ENCODE data around the gene ORC3.

Gene ORC3

DNA sequence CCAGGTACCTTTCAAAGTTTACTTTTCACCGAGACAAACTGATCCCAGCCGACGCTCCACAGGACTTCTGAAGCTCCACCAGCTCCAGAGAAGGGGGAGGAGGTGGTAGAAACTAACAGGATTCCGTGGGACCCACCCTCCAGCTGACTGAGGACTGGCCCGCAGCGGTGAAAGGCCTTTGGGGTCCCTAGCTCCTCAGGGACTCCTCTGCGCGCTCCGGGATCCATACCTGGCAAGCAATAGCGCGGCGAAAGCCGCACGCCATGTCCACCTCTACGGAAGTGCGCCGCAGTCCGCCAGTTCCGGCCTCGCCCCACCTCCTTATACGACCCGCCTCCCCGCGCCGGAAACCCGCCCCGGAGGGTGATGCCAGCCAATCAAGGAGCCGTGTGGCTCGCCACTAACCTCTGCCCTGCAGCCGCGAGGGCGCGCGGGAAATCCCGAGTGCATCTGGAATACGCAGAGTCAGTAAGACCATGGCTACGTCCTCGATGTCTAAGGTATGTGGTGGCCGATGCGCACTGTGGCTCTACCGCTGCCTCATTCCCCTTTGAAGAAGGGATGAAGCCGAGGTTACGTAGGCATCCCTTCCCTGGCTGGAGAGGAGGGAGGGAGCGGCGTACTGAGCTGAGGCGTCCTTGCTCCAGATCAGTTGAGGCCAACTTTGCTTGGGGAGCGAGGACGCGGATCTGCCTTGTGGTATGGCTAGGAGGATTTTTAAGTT is at the start of gene ORC3, which contains the start of gene RARS2:
TSS of gene ORC3 (plus strand) at position 443 of the 724 bp plus-strand sequence. CDS start at position 477, 34 bp downstream.
TSS of gene RARS2 (minus strand) at position 295 of the 724 bp plus-strand sequence. CDS start at position 265, 30 bp downstream.
- peak; percentile 96 to 97 for DNase-seq
- no peak for TF ChIP-seq GATA1 (IDR thresholded peaks at IDR 0.05; ENCODE audit: low read depth, low read length)
- peak; percentile 95 for TF ChIP-seq POLR2A (IDR thresholded peaks at IDR 0.05; ENCODE audit: low read length)

DNA sequence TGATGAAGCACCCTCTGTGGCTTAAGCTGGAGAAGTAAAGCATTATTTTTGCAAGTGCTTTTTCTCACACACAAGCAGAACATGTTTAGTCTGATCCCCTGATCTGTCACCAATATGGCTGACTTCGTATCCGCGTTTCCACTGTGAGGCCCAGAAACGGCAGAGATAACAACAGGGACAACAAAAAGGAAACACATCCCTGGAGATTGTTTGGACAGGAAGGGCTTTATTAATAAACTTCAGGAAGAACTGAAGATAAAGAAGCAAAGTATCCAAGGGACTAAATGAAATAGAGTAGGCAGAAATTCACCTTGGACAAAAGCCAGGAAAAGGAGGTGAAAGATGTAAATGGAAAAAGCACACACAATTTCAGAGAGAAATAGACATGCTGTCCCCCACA is 49.4 kb upstream of the ORC3 start:
- TF ChIP-seq POLR2A (IDR thresholded peaks at IDR 0.05; ENCODE audit: low read length) (no peak), GATA1 (IDR thresholded peaks at IDR 0.05; ENCODE audit: low read depth, low read length) (no peak)
- DNase-seq = no peak

DNA sequence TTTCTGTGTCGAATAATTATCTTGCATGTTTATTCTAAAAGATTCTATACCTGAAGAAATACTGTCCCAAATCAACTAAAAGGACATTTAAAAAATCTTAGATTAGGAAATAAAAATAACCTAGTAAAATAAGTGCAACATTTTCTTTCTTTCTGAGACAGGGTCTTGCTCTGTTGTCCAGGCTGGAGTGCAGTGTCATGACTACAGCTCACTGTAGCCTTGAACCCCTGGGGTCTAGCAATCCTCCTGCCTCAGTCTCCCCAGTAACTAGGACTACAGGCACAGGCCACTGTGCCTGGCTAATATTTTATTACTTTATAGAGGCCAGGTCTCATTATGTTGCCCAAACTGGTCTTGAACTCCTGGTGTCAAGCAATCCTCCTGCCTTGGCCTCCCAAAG is 48.9 kb upstream of the ORC3 start:
- no peak for DNase-seq
- no peak for TF ChIP-seq GATA1 (IDR thresholded peaks at IDR 0.05; ENCODE audit: low read depth, low read length)
- no peak for TF ChIP-seq POLR2A (IDR thresholded peaks at IDR 0.05; ENCODE audit: low read length)

DNA sequence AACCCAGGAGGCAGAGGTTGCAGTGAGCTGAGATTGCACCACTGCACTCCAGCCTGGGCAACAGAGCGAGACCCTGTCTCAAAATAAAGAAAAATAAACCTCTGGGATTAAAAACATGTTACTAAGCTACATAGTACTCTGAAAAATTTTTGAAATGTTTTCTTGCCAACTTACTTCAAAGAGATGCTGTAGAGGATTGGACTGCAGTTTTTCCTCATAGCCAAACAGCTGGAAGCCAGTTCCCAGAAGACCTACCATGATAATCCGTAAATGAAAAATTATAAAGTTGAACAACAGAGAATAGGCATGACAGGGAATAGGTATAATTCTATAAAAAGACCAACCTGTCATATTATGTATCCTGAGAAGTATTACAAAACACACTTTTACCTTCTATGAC is 48.2 kb upstream of the ORC3 start:
- TF ChIP-seq GATA1 (IDR thresholded peaks at IDR 0.05; ENCODE audit: low read depth, low read length) (no peak), POLR2A (IDR thresholded peaks at IDR 0.05; ENCODE audit: low read length) (no peak)
- DNase-seq = no peak

DNA sequence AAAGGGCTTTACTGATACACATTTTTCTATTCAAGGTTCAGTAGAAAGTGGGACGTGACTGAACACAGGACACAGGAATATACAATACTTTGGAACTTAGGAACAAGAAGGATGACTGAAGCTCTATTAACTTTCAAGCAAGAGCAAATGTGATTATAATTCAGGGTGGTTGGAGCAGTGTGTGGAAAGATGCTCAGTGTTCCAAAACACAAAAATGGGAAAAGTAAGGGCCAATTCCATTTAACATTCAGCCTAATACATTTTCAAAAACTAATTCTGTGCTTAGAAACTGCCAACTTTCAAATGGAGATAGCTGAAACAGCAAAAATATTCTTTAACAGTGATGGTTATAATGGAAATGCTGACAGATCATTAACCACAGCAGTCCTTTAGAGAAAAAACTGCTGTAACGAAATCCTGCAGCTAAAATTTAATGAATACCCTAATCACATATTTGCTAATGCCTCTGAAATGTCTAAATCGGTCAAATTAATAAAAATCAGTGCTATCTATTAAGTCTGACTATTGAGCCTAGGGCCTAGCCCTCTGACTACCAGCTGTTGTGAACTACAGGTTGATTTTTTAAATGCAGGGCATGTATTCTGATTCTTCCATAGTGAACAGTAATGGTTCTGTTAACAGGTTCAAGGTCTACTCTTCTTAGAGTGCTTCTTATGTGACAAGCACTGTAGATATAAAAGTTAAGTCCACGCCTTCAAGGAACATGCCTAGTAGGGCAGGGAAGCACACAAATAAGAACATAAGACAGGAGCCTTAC is 46.0 kb upstream of the ORC3 start:
- DNase-seq = no peak
- TF ChIP-seq POLR2A (IDR thresholded peaks at IDR 0.05; ENCODE audit: low read length) (no peak), GATA1 (IDR thresholded peaks at IDR 0.05; ENCODE audit: low read depth, low read length) (no peak)

DNA sequence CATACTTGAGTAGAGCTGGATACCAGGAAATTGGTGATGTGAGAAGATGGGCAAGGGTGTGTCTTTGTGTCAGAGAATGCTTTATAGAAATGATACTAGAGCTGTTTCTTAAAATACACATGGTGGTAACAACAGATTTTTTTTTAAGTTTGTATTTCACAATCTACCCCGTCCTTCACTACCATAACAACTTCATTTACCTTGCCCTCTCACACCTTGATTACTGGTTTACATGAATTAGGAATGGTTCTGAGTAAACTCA is 45.5 kb upstream of the ORC3 start:
- no peak for DNase-seq
- no peak for TF ChIP-seq POLR2A (IDR thresholded peaks at IDR 0.05; ENCODE audit: low read length)
- TF ChIP-seq GATA1 (IDR thresholded peaks at IDR 0.05; ENCODE audit: low read depth, low read length) = no peak

DNA sequence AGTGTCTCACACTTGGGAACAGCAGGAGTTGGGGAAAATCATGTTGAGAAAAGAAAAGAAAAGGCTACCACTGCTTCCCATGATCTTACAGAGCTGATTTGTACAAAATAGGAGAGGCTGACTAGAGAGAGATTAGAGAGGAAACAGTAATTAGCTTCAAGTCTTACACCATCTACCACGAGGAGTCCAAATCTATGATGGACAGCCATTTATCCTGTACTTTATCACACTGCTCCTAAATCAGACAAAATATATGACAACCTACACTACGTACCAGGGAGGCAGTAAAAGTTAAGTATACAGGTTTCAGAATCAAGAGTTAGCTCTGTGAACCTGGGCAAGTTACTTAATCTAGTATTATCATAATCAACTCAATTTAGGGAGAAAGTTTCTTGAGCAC is 38.1 kb upstream of the ORC3 start:
- DNase-seq = no peak

DNA sequence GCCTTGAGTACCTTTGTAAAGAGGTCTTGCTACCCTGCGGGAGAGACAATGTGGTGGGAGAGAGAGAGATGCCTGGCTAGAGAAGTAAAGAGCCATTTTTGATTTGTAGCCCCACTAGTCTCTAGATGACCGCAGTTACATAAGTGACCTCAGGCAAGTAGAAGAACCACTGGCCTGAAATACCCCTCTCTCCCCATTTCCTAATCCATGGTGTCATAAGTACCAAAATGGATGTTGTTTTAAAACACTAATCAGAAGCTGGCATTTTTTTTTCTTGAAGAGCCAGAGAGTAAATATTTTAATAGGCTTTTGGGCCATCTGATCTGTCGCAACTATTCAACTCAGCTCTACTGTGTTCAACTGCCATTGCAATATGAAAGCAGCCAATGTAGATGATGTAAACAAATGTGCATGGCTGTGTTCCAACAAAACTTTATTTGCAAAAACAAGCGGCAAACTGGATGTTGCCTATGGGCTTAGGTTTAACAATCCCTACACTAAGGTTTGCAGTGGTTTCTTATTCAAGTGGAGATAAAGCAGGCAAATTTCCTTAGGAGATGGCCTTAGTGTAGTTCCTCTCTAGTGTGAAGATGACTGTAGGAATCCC is 36.7 kb upstream of the ORC3 start:
- DNase-seq = no peak
- TF ChIP-seq GATA1 (IDR thresholded peaks at IDR 0.05; ENCODE audit: low read depth, low read length) = no peak
- no peak for TF ChIP-seq POLR2A (IDR thresholded peaks at IDR 0.05; ENCODE audit: low read length)

More for the DNA sequence above, 38.1 kb upstream of the ORC3 start:
- TF ChIP-seq GATA1 (IDR thresholded peaks at IDR 0.05; ENCODE audit: low read depth, low read length) (no peak), POLR2A (IDR thresholded peaks at IDR 0.05; ENCODE audit: low read length) (no peak)

DNA sequence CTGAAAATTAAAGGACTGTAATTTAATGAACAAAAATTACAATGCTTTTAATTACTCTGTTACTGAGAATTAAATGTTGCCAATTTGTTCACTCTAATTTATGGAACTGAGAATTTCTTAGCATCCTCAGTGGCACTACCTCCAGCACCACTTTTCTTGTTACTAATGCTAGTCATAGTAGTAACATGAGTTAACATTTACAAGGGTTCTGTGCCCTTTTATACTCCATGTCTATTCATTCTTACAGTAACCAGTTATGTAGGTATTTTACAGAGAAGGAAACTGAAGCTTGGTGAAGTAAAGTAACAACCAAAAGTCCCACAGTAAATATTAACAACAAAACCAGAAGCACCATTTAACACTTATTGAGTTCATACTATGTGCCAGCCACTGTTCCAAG is 34.4 kb upstream of the ORC3 start:
- TF ChIP-seq GATA1 (IDR thresholded peaks at IDR 0.05; ENCODE audit: low read depth, low read length) (no peak), POLR2A (IDR thresholded peaks at IDR 0.05; ENCODE audit: low read length) (no peak)
- DNase-seq = no peak

DNA sequence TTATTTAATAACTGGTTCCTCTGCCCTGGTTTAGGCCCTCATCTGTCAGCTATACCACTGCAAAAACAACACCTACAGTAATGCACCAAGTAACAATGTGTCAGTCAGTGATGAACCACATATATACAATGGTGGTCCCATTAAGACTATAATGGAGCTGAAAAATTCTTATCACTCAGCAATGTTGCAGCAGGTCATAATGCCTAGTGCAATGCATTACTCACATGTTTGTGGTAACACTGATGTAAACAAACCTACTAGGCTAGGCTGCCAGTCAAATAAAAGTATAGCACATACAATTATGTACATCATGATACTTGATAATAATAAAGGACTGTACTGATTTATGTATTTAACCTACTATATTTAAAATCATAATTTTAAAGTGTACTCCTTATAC is 31.5 kb upstream of the ORC3 start:
- TF ChIP-seq POLR2A (IDR thresholded peaks at IDR 0.05; ENCODE audit: low read length) (no peak), GATA1 (IDR thresholded peaks at IDR 0.05; ENCODE audit: low read depth, low read length) (no peak)
- no peak for DNase-seq

DNA sequence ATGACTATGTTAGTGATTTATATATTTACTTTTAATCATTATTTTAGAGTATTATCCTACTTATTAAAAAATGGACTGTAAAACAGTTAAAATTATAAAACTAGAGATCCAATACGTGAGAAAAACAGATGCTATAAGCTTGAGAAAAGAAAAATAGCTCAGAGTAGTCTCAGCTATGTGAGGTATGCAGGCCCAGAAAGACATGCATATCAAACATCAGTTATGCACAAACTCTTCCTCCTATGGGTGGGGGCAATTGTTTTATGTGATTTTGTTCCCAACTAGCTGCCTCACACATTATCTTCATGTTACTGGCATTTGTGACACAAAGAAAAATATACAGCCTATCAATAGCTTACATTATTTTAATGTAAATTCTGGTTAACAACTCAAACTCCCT is 28.9 kb upstream of the ORC3 start:
- no peak for DNase-seq
- TF ChIP-seq GATA1 (IDR thresholded peaks at IDR 0.05; ENCODE audit: low read depth, low read length) (no peak), POLR2A (IDR thresholded peaks at IDR 0.05; ENCODE audit: low read length) (no peak)

DNA sequence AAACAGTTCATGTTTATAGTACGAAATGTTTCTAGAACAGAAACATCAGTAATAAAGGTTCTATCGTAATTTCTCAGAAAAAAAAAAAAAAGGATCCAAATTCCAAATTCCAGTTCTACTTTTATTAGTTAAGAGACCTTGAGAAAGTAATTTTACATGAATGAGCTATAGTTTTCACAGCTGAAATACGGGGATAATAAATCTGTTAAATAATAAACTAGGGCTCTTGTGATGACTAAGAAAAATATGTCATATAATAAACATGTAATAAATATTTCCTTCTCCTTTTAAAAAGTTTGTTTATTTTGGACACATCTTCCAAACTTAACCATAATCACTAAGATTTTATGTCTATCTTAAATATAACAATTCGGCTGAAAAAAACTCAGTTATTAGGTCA is 17.9 kb upstream of the ORC3 start:
- DNase-seq = no peak
- TF ChIP-seq GATA1 (IDR thresholded peaks at IDR 0.05; ENCODE audit: low read depth, low read length) (no peak), POLR2A (IDR thresholded peaks at IDR 0.05; ENCODE audit: low read length) (no peak)

DNA sequence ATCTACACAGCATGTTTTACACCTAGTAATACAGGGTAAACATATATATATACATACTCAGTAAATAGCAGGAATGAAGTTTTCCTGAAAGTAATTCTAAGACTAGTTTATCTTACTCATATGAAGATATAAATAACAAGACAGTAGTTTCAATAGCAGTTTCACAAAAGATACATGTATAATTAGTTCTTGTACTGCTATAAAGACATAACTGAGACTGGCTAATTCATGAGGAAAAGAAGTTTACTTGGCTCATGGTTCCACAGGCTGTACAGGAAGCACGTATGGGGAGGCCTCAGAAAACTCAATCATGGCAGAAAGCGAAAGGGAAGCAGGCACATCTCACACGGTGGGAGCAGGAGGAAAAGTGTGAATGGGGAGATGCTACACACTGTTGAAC is 17.1 kb upstream of the ORC3 start:
- no peak for DNase-seq
- TF ChIP-seq GATA1 (IDR thresholded peaks at IDR 0.05; ENCODE audit: low read depth, low read length) = no peak
- TF ChIP-seq POLR2A (IDR thresholded peaks at IDR 0.05; ENCODE audit: low read length) = no peak

DNA sequence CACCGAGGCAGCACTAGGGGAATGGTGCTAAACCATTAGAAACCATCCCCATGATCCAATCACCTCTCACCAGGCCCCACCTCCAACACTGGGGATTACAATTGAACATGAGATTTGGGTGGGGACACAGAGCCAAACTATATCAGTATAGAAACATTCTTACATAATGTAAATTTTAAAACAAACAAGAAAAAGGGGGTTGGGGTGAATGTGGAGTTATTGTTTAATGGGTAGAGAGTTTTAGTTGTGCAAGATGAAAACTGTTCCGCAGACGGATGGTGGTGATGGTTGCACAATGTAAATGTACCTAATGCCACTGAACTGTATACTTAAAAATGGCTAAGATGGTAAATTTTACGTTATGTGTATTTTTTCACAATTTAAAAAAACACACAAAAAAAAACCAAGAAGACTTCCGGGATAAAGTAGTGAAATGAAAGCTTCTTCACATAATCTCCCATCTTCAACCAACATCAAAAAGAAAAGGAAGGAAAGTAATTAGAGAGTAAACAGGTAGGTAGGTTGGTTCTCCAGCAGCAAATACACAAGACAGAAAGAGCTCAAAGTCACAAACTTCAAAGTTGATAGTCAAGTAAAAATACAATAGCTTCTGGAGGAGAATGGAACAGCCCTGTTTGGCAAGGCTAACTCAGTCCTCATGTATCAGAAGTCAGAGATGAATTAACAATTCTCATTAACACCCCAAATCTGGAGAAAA is 16.5 kb upstream of the ORC3 start:
- TF ChIP-seq GATA1 (IDR thresholded peaks at IDR 0.05; ENCODE audit: low read depth, low read length) (no peak), POLR2A (IDR thresholded peaks at IDR 0.05; ENCODE audit: low read length) (no peak)
- DNase-seq = no peak
